ENCODE results near the gene MYPN.

MYPN gene

GRCh38 chr10:68099736-68100135 is 9.6 kb upstream of the MYPN start:
- Histone ChIP-seq H3K4me1 (ENCODE audit: insufficient read depth, low read length) (no peaks in the 10 kb centered on the region), H3K9ac (ENCODE audit: low read depth, low read length) (no peak overlapping the region), H3K36me3 (ENCODE audit: insufficient read depth, low read depth, low read length) (no peaks in the 10 kb centered on the region), H3K9me3 (ENCODE audit: insufficient read depth, low read depth, low read length) (no peaks in the 10 kb centered on the region), H3K4me3 (ENCODE audit: low read length) (no peak overlapping the region), H3K27ac (ENCODE audit: low read length) (no peak overlapping the region), H3K27me3 (ENCODE audit: insufficient read depth, low read length) (no peaks in the 10 kb centered on the region)

DNA sequence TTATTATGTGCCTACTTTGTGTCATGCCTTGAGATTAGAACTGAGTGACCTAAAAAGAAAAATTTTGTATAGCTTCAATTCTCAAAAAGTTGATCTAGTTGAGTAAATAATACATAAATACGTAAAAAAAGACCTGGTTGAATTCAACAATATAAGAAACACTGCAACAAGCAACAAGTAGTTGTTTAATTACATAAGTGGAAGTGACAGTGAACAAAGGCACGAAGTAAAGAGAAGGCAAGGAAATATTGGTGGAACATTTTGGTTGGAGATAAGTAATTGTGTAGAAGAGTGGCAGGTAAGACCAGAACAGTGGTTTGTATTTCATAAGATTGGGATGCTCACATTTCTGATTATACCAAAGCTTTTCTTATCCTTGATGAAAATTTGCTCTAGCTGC is 8.2 kb upstream of the MYPN start:
- no peaks in the 10 kb centered on the region for H3K27me3 ChIP-seq (ENCODE audit: insufficient read depth, low read length)
- H3K9ac ChIP-seq (ENCODE audit: low read depth, low read length), result no peak overlapping the region
- no peak overlapping the region for H3K4me3 ChIP-seq (ENCODE audit: low read length)
- H3K4me1 ChIP-seq (ENCODE audit: insufficient read depth, low read length), result no peaks in the 10 kb centered on the region
- no peaks in the 10 kb centered on the region for H3K9me3 ChIP-seq (ENCODE audit: insufficient read depth, low read depth, low read length)
- no peaks in the 10 kb centered on the region for H3K36me3 ChIP-seq (ENCODE audit: insufficient read depth, low read depth, low read length)
- H3K27ac ChIP-seq (ENCODE audit: low read length), result no peak overlapping the region

DNA sequence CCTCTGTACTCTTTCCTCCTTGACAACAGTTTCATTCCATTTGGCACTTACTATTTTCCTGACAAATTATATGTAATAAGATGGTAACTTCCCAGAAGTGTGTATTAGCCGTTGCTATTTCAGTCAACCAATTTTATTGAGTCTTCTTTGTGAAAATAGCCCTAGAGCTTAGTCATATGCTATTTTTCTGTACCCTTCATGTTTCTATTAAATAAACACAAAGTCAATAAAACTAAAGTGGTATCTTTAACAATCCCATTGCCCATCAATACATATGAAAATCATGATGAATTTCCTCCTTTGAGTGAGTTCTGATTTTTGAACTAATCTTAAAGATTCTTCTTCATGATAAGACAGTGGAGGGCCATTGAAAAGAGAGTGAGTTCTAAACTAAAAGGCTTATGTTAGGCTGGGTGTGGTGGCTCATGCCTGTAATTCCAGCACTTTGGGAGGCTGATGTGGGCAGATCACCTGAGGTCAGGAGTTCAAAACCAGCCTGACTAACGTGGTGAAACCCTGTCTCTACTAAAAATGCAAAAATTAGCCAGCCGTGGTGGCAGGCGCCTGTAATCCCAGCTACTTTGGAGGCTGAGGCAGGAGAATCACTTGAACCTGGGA is 5.9 kb upstream of the MYPN start:
- Histone ChIP-seq H3K4me1 (ENCODE audit: insufficient read depth, low read length) (no peaks in the 10 kb centered on the region), H3K9me3 (ENCODE audit: insufficient read depth, low read depth, low read length) (no peaks in the 10 kb centered on the region), H3K27ac (ENCODE audit: low read length) (no peak overlapping the region), H3K36me3 (ENCODE audit: insufficient read depth, low read depth, low read length) (no peaks in the 10 kb centered on the region), H3K4me3 (ENCODE audit: low read length) (no peak overlapping the region), H3K9ac (ENCODE audit: low read depth, low read length) (no peak overlapping the region), H3K27me3 (ENCODE audit: insufficient read depth, low read length) (no peaks in the 10 kb centered on the region)

- H3K9me3 ChIP-seq (ENCODE audit: insufficient read depth, low read depth, low read length), result no peaks in the 10 kb centered on the region
- no peak overlapping the region for H3K9ac ChIP-seq (ENCODE audit: low read depth, low read length)
- no peak overlapping the region for H3K4me3 ChIP-seq (ENCODE audit: low read length)
- no peak overlapping the region for H3K27ac ChIP-seq (ENCODE audit: low read length)
- H3K27me3 ChIP-seq (ENCODE audit: insufficient read depth, low read length), result no peaks in the 10 kb centered on the region
- no peaks in the 10 kb centered on the region for H3K36me3 ChIP-seq (ENCODE audit: insufficient read depth, low read depth, low read length)
- H3K4me1 ChIP-seq (ENCODE audit: insufficient read depth, low read length), result no peaks in the 10 kb centered on the region
These were observed 5.4 kb upstream of the MYPN start for GRCh38 chr10:68103901-68104300.

DNA sequence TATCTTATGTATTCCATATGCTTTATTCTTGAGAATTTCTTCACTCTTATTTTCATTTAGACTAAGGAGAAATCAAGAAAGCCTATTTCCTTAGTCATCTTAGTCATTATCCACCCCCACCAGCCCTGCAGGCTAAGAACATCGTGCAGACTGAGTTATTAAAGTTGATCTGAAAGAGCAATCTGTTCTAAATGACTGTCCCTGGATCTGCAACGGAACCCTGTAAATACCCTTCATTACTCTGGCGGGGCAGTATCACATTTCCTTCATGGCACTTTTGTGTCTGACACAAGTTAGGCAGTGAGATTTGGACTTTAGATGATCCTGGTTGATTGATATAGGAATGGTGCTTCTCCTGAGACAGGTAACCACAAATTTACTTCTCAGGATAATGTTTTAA is 3.5 kb upstream of the MYPN start:
- Histone ChIP-seq H3K4me3 (ENCODE audit: low read length) (no peak overlapping the region), H3K9ac (ENCODE audit: low read depth, low read length) (no peak overlapping the region), H3K4me1 (ENCODE audit: insufficient read depth, low read length) (no peaks in the 10 kb centered on the region), H3K36me3 (ENCODE audit: insufficient read depth, low read depth, low read length) (no peaks in the 10 kb centered on the region), H3K27ac (ENCODE audit: low read length) (no peak overlapping the region), H3K9me3 (ENCODE audit: insufficient read depth, low read depth, low read length) (no peaks in the 10 kb centered on the region), H3K27me3 (ENCODE audit: insufficient read depth, low read length) (no peaks in the 10 kb centered on the region)

- no peaks in the 10 kb centered on the region for H3K9me3 ChIP-seq (ENCODE audit: insufficient read depth, low read depth, low read length)
- H3K4me3 ChIP-seq (ENCODE audit: low read length), result no peak overlapping the region
- H3K27me3 ChIP-seq (ENCODE audit: insufficient read depth, low read length), result no peaks in the 10 kb centered on the region
- no peak overlapping the region for H3K9ac ChIP-seq (ENCODE audit: low read depth, low read length)
- H3K4me1 ChIP-seq (ENCODE audit: insufficient read depth, low read length), result no peaks in the 10 kb centered on the region
- H3K36me3 ChIP-seq (ENCODE audit: insufficient read depth, low read depth, low read length), result no peaks in the 10 kb centered on the region
- no peak overlapping the region for H3K27ac ChIP-seq (ENCODE audit: low read length)
These were observed 2.6 kb upstream of the MYPN start for GRCh38 chr10:68106656-68107055.

DNA sequence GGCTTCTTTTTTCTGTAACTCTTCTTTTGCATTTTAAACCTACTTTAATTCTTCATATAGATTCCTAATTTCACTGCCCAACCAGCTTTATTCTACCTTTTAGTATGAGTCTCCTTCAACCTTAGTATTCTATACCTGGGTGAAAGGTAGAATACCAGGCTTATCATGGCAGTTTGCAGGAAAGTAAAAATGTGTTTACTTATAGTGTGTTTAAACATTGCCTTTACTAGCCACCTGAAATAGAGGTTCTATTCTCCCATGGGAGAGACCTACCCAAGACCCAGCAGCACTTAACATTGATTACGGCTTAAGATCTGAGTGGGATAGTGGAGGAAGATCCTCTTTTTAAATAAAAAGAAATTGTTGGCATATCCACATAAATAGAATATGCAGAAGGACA is 1.6 kb upstream of the MYPN start:
- Histone ChIP-seq H3K27ac (ENCODE audit: low read length) (no peak overlapping the region), H3K27me3 (ENCODE audit: insufficient read depth, low read length) (no peaks in the 10 kb centered on the region), H3K4me3 (ENCODE audit: low read length) (no peak overlapping the region), H3K4me1 (ENCODE audit: insufficient read depth, low read length) (no peaks in the 10 kb centered on the region), H3K9ac (ENCODE audit: low read depth, low read length) (no peak overlapping the region), H3K36me3 (ENCODE audit: insufficient read depth, low read depth, low read length) (no peaks in the 10 kb centered on the region), H3K9me3 (ENCODE audit: insufficient read depth, low read depth, low read length) (no peaks in the 10 kb centered on the region)

DNA sequence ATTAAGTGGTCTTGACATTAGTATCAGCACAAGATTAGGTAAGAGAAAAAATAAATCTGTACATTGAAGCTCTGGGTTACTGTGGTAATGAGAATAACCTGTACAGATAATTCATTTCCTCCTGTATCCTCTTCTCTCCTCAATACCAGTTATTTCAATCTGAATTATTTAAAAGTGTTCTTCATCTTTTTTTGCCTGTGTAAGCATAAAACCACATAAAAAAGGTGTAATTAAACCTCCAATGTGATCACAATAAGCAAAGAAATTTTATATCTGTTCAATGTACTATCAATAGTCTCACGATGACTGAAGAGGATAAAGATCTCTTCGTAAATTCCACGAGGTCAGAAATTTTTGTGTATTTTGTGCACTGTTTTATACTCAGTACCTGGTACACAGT is 1.2 kb upstream of the MYPN start:
- no peaks in the 10 kb centered on the region for H3K9me3 ChIP-seq (ENCODE audit: insufficient read depth, low read depth, low read length)
- H3K27ac ChIP-seq (ENCODE audit: low read length), result no peak overlapping the region
- H3K9ac ChIP-seq (ENCODE audit: low read depth, low read length), result no peak overlapping the region
- no peaks in the 10 kb centered on the region for H3K27me3 ChIP-seq (ENCODE audit: insufficient read depth, low read length)
- H3K36me3 ChIP-seq (ENCODE audit: insufficient read depth, low read depth, low read length), result no peaks in the 10 kb centered on the region
- H3K4me3 ChIP-seq (ENCODE audit: low read length), result no peak overlapping the region
- no peaks in the 10 kb centered on the region for H3K4me1 ChIP-seq (ENCODE audit: insufficient read depth, low read length)

- Histone ChIP-seq H3K9me3 (ENCODE audit: insufficient read depth, low read depth, low read length) (no peaks in the 10 kb centered on the region), H3K27me3 (ENCODE audit: insufficient read depth, low read length) (no peaks in the 10 kb centered on the region), H3K36me3 (ENCODE audit: insufficient read depth, low read depth, low read length) (no peaks in the 10 kb centered on the region), H3K4me3 (ENCODE audit: low read length) (no peak overlapping the region), H3K4me1 (ENCODE audit: insufficient read depth, low read length) (no peaks in the 10 kb centered on the region), H3K27ac (ENCODE audit: low read length) (no peak overlapping the region), H3K9ac (ENCODE audit: low read depth, low read length) (no peak overlapping the region)
These were observed 635 bp upstream of the MYPN start for GRCh38 chr10:68108653-68109052.

DNA sequence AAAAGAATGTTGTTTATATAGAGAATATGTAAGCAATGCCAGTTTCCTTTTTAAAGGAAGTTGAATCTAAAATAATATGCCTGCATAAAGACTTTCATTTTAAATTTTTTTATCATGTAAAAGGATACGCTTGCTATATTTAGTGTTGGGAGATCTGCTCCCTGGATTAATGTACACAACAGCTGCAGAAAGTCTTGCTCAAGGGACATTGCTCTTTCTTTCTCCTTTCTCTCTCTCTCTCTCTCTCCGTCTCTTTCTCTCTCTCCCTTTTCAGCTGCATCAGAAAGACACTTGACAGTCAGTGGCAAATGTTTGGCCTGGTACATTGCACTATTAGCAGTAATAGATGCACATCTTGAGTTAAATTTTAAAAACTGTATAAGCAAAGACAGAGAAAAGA is 739 bp downstream of the MYPN start:
- Histone ChIP-seq H3K9ac (ENCODE audit: low read depth, low read length) (no peak overlapping the region), H3K27me3 (ENCODE audit: insufficient read depth, low read length) (no peaks in the 10 kb centered on the region), H3K9me3 (ENCODE audit: insufficient read depth, low read depth, low read length) (no peaks in the 10 kb centered on the region), H3K36me3 (ENCODE audit: insufficient read depth, low read depth, low read length) (no peaks in the 10 kb centered on the region), H3K4me1 (ENCODE audit: insufficient read depth, low read length) (no peaks in the 10 kb centered on the region), H3K4me3 (ENCODE audit: low read length) (no peak overlapping the region), H3K27ac (ENCODE audit: low read length) (no peak overlapping the region)

GRCh38 chr10:68111584-68111983 is 2.3 kb downstream of the MYPN start:
- Histone ChIP-seq H3K27me3 (ENCODE audit: insufficient read depth, low read length) (no peaks in the 10 kb centered on the region), H3K9ac (ENCODE audit: low read depth, low read length) (no peak overlapping the region), H3K27ac (ENCODE audit: low read length) (no peak overlapping the region), H3K4me3 (ENCODE audit: low read length) (no peak overlapping the region), H3K9me3 (ENCODE audit: insufficient read depth, low read depth, low read length) (no peaks in the 10 kb centered on the region), H3K4me1 (ENCODE audit: insufficient read depth, low read length) (no peaks in the 10 kb centered on the region), H3K36me3 (ENCODE audit: insufficient read depth, low read depth, low read length) (no peaks in the 10 kb centered on the region)

DNA sequence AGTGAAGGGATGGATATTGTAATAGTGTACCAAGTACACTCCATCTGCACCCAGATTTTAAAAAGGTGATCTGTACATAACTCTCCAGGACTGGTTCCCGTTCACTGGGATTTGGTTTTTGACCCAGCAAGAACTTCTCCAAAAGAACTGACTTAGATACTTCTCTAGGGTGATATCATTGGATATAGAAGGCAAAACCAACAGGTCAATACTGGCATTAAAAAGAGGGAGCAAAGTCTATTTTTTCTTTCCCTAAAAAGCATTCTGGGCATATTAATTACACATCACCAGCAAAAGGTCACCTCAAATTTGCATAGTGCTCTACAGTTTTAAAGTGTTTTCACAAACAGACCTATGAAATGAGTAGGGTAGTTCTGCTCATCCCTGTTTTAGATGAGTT is 3.5 kb downstream of the MYPN start:
- Histone ChIP-seq H3K4me1 (ENCODE audit: insufficient read depth, low read length) (no peaks in the 10 kb centered on the region), H3K27ac (ENCODE audit: low read length) (no peak overlapping the region), H3K4me3 (ENCODE audit: low read length) (no peak overlapping the region), H3K36me3 (ENCODE audit: insufficient read depth, low read depth, low read length) (no peaks in the 10 kb centered on the region), H3K9ac (ENCODE audit: low read depth, low read length) (no peak overlapping the region), H3K9me3 (ENCODE audit: insufficient read depth, low read depth, low read length) (no peaks in the 10 kb centered on the region), H3K27me3 (ENCODE audit: insufficient read depth, low read length) (no peaks in the 10 kb centered on the region)

GRCh38 chr10:68118657-68119056 is 9.4 kb downstream of the MYPN start:
- Histone ChIP-seq H3K36me3 (ENCODE audit: insufficient read depth, low read depth, low read length) (no peaks in the 10 kb centered on the region), H3K27ac (ENCODE audit: low read length) (no peak overlapping the region), H3K9me3 (ENCODE audit: insufficient read depth, low read depth, low read length) (no peaks in the 10 kb centered on the region), H3K4me3 (ENCODE audit: low read length) (no peak overlapping the region), H3K9ac (ENCODE audit: low read depth, low read length) (no peak overlapping the region), H3K27me3 (ENCODE audit: insufficient read depth, low read length) (no peaks in the 10 kb centered on the region), H3K4me1 (ENCODE audit: insufficient read depth, low read length) (no peaks in the 10 kb centered on the region)

Data from iPS-20b (cell line).